HG03139 (cell line): Measurements from ENCODE around the gene TRIO.

Source experiments
- ATAC-seq: cut with Tn5 transposase; IDR thresholded peaks from one replicate; pipeline ENCODE4 v1.9.1; 2021; ENCODE audit not compliant: unreplicated experiment

Gene TRIO

DNA sequence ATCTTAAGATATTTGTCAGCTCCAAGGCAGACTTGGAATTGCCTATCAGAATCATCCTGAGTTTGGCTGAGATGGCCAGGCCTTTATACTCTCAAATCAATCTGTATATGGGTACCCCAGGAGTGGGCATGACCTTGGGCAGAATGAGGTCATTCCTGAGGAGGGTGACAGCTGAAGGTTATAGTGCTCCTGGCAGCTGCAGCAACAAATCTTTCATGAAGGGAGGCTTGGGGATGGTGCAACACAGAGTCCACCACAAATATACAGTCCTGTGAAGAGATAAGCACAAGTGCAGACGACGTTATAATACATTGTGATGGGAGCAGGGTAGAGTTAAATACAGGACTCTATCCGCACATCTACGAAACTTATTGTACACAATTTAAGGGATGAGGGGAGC is 21.1 kb upstream of the TRIO start:
- ATAC-seq = no peak

DNA sequence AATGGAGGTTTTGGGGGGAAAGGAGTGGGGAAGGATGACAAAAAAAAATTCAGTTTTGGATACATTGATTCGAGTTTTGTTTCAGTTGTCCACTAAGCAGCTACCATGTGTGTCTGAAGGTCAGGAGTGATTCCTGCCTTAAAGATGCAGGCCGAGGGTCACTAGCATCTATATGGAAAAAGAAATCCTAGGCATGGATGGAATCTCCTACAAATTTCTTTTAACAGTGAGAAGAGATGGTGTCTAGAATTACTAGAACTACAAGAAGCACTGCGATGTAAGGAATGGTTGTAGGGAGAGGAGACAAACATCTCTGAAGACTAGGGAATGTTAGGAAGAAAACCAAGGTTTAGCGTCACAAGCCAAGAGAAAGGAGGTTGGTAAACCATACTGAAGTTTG is 19.6 kb upstream of the TRIO start:
- no peak for ATAC-seq

DNA sequence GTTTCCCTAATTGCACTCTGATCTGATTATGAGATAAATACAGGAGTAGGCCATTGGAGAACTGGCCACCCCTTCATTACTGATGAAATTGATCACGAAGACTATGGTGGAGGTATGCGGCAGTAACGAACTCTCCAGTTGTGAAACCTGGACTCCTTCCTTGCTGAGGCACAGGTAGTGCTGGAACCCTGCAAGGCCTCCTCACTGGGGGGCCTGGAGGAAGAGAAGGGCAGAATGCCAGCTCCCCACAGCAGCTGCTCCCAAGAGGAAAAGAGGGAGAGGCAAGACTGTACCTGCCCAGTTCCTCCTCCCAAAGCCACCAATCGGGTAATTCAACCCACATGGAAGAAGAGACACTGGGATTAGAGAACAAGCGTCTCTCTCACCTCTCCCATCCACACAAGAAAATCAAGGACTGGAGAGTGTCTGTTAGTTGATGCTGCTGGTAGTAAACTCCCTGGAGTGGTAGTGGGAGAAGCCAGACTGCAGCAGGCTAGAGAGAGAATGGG is 19.1 kb upstream of the TRIO start:
- no peak for ATAC-seq

DNA sequence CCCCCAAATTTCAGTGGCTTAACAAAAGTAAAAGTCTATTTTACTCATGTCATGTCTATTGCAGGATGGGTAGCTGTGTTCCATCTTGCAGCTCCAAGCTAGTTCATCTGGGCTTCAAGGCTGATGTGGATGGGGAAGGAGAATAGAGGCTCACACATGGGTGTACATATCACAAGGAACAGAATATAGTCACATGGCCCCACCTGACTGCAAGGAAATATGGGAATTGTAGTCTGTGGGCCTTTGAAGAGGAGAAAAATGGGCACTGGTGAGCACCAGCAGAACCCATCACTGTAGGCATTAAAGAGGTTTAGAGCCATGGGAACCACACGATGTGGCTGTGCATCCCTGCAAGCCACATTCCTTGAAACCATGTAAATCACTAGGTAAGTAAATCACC is 17.9 kb upstream of the TRIO start:
- no peak for ATAC-seq

DNA sequence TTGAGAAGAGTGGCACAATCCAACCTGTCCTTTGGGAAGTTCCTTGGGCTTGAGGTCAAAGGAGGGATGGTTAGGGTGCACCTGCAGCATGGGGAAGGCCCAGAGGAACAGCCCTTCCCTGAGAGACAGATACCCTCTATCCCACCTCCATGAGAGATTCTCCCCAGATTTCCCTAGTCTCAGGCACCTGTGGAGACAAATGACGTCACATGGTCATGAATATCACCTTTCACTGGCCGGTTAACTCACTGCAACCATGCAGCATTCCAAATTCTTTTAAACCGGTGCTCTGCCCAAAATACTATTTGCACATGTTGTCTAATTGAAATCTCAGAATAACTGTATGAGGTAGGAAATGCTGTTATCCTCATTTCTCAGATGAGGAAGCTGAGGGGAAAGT is 15.6 kb upstream of the TRIO start:
- no peak for ATAC-seq

DNA sequence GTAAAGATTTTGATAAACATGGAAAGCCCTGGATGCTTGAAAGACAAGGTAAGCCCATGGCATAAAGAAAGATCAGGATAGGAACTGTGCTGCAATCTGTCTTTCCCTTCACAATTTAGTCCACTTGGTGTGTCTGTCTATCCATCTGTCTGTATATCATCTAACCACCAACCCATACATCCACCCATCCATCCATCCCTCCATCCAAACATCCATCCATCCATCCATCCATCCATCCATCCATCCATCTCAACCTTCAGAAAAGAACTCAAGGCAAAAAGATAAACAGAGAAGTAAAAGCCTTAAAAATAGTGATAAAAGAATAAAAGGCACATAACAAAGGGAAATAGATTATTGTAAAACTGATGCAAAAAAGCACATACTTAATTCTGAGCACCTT is 15.1 kb upstream of the TRIO start:
- no peak for ATAC-seq

DNA sequence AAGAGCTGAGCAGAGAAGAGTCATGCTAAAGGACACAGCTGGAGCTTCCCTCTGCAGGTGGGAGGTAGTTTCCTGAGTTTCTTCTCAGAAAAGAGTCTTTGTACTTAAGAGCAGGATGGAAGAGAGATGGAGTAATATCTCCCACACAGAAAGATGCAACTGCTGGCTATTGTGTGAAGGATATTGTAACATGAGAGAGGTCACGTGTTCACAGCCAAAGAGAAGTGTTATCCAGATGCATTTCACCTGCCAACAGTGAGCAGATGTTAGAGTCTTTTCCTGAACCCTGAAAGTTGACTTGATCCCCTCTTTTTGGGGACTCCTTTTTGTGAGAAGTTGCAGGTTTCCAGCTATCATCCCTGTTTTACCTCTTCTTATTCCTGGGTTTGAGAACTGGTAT is 14.0 kb upstream of the TRIO start:
- no peak for ATAC-seq

DNA sequence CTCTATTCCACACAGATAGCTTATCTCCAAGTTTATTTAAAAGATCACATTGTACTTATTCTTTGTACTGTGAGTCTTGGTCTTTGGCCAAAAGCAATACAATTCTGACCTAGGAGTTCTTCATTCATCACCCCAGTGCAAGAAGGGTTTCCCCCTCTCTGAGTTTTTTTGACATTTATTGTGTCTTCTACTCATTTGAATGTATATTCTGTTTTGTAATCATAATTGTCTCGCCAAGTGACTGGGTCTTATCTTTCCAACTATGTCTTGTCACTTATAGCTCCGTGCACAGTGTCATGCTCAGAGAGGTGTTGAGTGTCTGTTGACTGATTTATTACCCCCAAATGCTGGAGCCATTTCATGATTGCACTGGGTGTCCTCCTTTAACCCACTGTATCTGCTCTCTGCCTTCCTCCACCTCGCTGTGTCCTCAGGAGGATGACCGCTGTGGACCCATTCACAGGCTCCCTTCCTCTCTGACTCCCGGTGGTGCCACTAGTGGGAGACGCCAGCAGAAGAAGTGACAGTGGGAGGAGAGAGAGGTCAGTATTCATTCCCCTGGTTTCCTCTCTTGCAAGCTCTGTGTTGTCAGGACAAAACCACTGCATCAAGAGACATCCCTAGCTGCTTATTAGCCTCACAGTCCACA is 11.2 kb upstream of the TRIO start:
- ATAC-seq = no peak

DNA sequence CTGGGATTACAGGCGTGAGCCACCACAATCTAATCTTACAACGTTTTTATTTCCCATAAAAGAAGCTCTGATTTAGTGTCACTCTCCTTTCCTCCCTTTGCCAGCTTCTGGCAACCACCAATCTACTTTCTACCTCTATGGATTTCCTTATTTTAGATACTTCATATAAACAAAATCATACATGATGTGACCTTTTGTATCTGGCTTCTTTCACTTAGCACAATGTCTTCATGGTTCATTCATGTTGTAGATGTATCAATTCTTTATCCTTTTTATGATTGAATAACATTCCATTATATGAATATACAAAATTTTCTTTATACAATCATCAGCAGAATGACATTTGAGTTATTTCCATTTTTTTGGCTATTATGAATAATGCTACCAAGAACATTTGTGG is 9.7 kb upstream of the TRIO start:
- no peak for ATAC-seq

DNA sequence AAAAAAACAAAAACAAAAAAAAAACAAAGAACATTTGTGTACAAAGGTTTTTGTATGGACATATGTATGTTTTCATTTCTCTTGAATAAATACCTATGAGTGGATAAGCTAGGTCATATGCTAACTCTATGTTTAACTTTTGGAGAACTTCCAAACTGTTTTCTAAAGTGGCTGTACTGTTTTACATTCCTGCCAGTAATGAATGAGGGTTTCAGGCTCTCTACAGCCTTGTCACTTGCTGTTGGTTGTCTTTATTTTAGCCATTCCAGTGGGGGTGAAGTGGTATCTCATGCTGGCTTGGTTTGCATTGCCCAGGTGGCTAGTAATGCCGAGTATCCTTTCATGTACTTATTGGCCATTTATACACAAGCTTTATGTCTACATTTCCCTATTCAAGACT is 9.1 kb upstream of the TRIO start:
- ATAC-seq = no peak

DNA sequence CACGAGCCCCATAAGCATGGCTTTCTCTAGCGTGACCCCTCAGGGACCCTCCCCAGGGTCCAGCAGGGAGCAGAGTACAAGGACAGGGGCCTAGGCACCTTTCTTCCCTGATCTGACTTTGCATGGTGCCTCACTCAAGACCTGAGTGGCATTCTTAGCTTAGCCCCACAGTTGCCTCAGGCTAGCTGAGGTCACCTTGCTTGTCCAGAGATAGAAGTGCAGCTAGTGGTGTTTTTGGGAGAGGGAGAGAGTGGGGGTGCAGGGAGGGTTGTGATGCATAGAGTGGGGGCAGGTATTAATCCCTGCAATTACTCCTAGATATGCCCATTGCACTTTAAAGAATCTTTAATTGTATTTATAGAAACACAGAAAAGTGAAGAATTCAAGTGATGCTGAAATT is 8.4 kb upstream of the TRIO start:
- no peak for ATAC-seq

DNA sequence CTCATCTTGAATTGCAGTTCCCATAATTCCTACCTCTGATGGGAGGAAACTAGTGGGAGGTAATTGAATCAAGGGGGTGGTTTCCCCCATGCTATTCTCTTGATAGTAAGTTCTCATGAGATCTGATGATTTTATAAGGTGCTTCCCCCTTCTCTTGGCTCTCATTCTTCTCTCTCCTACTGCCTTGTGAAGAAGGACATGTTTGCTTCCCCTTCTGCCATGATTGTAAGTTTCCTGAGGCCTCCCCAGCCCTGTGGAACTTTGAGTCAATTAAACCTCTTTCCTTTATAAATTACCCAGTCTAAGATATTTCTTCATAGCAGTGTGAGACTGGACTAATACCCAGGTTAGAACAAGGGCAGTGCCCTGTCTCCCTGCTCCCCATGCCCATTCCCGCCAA is 7.5 kb upstream of the TRIO start:
- no peak for ATAC-seq

DNA sequence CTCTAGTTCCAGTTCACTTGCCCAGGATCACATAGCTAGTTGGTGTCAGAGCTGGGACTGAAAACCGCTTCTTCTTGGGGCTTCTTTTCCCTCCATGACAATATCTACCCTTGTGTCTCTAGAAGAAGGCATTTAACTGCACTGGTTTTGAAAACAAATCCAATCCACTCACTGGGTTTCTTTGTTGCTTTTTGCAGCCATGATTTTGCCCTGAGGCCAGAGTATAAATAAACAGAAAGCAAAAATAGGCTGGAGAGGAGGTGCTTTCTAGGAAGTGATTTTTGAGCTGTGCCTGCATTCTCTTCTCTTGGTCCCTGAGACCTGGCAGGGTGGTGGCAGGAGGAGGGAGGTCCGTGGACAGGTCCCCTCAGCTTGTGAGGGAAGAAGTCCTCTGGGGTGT is 6.9 kb upstream of the TRIO start:
- ATAC-seq = no peak

DNA sequence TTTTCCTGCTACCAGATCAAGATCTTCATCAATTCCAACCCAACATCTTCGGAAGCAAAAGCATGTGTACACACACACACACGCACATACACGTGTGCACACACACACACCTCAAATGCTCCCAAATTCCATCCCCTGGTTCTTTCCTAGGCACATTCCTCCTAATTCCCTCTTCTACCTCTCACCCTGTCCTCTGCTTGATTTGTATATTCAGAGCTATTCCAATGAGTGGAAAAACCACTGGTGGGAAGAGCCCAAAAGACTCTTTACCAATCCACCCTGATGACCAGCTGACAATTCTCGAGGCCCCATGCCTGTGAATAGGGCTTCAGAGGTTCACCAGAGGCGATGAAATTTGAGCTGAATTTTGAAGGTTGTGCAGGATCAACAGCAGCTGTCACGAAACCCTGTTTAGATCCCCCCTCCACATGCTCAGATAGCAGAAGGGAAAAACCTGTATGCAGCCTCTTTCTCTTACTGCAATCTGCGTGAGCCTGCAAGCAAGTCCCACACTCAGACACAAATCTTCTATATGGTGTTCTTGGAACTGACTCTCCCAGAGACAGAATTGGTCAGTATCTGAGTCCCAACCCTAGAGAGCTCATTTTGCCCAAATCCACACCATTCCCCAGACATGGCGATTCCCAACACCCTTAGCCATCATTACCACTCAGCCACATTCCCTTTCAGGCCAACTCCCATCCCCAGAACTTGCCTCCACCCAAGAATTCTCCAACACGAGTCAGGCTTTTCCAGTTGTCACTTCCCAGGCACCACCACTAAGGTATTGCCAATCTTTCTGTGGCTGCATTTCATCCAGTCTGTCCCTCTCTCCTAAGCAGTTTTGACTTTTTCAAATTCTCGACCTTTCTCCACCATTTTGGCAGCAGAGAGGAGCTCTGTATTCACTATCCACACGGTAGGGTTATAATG is 4.3 kb upstream of the TRIO start:
- no peak for ATAC-seq

DNA sequence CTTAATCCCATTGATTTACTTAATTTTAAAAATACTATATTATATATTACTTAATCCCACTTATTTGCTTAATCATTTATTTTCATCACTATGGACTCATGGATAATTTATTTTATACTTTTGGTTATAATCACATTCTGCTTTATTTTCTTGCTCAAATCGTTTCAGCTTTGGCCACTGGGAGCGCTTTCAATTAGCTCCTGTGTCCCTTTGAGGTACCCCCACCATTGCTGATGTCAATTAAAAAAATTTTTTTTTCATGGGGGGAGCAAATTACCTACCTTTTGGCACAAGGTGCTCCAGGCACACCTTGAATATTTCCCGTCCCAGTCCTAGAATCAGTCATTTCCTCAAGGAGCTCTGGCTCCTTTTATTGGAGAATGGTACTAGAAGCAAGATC is 1.4 kb upstream of the TRIO start:
- ATAC-seq = no peak

DNA sequence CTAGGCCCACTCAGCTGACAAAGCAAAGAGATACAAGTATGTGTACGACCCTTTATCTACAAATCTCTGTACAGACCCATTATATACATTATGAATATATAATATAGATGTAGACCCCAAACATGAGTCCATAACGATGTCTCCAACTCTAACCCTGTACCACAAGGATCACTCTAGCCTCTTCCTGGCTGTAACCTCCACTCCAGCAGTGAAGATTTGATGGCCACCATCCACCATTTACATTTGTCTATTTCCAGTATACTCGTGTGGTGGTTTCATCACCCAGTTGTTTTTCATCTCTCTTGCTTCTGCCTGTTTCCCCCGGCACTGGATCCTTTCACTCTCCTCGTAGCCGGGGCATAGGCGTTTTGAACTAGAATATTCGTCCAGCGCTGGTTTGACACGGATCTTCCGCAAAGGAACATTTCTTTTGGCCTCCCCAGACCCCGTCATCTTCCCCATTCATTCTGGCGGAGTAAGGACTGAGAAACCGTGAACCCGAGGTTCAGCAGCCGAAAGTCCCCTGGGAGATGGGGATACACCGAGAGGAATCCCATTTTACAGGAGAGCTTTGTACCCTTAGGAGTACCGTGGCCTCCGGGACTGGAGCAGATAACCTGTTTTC is 828 bp upstream of the TRIO start:
- ATAC-seq = no peak

DNA sequence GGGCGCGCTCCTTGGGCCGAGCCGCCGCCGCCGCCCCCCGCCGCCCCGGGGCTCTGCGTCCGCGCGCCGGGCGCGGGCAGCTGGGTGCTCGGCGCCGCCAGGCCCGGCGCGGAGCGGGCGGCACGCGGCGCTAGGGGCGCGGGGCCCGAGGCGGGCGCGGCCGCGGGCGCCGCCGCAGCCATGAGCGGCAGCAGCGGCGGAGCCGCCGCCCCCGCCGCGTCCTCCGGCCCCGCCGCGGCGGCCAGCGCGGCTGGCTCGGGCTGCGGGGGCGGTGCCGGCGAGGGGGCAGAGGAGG is 351 bp downstream of the TRIO start:
- ATAC-seq = no peak

DNA sequence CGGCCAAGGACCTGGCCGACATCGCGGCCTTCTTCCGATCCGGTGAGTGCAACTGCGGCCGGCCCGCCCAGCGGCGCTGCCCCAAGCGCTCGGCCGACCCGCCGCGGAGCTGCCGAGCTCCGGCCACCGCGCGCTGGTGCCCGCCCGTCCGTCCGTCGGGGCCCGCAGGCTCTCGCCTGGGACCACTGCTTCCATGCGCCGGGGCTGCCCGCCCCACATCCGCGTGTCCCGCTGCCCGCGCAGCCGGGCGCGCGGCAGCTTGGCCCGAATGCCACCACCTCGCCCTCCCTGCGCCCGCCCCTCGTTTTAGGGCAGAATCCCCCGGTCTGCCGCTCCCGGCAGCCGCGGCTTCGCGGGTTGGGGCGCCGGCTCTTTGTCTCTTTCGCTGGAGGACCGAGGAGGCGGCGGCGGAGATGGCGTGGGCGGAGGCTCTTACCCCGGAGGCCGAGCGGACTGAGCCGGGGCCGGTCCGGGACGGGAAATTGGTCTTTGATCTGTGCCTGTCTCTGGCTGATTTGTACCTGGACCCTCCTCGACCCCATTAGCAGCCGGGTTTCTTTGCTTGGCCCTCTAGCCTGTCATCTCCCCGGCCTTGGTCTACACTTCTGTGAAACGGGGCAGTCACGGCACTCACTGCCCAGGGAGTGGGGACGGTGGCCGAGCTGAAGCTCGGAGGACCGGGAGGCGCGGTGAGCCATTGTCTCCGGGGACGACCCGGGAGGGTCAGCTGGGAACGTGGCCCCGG is 871 bp downstream of the TRIO start:
- peak; percentile 7 for ATAC-seq

DNA sequence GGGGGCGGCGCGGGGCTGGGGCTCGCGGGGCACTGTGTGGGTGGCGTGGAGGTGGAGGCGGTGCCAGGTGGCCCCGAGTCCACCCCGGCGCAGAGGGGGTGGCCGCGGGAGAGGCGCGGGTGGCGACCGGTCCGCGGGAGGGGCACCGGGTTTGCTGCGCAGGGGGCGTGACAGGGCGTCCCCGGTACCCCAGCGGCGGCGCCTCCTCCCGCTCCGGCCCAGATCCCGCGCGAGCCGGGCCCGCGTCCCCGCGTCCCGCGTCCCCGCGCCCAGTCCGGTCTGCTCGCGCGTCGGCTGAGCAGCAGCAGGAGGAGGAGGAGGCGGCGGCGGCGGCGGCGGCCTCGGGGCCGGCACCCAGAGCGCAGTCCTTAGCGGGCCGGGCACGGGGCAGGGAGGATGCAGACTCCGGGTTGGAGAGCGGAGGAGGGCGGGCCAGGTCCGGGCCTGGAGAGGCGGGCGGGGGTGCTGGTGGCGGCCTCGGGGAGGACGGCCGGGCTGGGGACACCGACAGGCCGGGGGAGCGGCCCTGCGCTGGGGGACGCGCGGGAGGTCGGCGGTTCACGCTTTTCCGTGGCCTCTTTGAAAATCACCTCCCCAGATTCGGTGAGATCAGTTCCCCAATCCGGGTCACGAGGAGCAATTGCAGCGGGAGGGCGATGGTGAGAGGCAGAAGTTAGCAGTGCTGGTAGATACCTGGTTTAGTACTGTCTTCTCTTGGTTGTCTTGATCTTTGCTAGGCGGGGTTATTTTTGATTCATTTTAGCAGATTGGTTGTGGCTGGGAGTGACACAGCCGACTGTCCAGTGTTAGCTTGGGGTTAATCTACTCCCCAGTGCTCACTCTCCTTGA is 1.7 kb downstream of the TRIO start:
- peak; percentile 47 for ATAC-seq
